ENCODE measurements around the gene PTPRM. TPM values are rescaled to one million over a fixed set of nuclear protein-coding genes. Genes with fewer than 3 reads are reported as not detected.

The PTPRM gene
- polyA plus RNA-seq, 1 donor from 2014 or later: 126 TPM

DNA sequence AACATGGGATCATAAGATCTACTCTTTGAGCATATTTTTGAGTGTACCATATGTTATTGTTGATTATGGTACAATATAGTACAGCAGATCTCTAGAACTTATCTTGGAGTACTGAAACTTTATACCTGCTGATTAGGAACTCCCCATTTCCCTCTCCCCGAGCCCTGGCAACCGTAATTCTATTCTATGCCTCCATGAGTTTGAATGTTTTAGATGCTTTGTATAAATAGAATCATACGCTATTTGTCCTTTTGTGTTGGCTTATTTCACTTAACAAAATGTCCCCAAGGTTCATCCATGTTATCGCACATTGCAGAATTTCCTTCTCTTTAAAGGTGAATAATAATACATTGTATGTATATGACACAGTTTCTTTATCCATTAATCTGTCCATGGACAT, 117.2 kb downstream of the PTPRM start:
- no peaks in the 10 kb centered on the region for H3K27me3 ChIP-seq (ENCODE audit: insufficient read depth, low read depth, low read length)
- no peak overlapping the region for H3K27ac ChIP-seq (ENCODE audit: low read length)
- H3K9me2 ChIP-seq (ENCODE audit: insufficient read depth, low read length): no peaks in the 10 kb centered on the region
- H3K9ac ChIP-seq (ENCODE audit: low read length): no peak overlapping the region
- no peak for TF ChIP-seq RAD21 (conservative IDR thresholded peaks at IDR 0.05)
- no peak for TF ChIP-seq EZH2 (IDR thresholded peaks at IDR 0.05; ENCODE audit: borderline replicate concordance, insufficient read depth, low read length, poor library complexity, severe bottlenecking)
- TF ChIP-seq EP300 (conservative IDR thresholded peaks at IDR 0.05; ENCODE audit: poor library complexity, severe bottlenecking): no peak
- no peak for TF ChIP-seq TAF1 (IDR thresholded peaks at IDR 0.05; ENCODE audit: low read depth)
- TF ChIP-seq MXI1 (conservative IDR thresholded peaks at IDR 0.05; ENCODE audit: poor library complexity, severe bottlenecking): no peak
- TF ChIP-seq, protein P1, sequence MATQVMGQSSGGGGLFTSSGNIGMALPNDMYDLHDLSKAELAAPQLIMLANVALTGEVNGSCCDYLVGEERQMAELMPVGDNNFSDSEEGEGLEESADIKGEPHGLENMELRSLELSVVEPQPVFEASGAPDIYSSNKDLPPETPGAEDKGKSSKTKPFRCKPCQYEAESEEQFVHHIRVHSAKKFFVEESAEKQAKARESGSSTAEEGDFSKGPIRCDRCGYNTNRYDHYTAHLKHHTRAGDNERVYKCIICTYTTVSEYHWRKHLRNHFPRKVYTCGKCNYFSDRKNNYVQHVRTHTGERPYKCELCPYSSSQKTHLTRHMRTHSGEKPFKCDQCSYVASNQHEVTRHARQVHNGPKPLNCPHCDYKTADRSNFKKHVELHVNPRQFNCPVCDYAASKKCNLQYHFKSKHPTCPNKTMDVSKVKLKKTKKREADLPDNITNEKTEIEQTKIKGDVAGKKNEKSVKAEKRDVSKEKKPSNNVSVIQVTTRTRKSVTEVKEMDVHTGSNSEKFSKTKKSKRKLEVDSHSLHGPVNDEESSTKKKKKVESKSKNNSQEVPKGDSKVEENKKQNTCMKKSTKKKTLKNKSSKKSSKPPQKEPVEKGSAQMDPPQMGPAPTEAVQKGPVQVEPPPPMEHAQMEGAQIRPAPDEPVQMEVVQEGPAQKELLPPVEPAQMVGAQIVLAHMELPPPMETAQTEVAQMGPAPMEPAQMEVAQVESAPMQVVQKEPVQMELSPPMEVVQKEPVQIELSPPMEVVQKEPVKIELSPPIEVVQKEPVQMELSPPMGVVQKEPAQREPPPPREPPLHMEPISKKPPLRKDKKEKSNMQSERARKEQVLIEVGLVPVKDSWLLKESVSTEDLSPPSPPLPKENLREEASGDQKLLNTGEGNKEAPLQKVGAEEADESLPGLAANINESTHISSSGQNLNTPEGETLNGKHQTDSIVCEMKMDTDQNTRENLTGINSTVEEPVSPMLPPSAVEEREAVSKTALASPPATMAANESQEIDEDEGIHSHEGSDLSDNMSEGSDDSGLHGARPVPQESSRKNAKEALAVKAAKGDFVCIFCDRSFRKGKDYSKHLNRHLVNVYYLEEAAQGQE (IDR thresholded peaks at IDR 0.05; ENCODE audit: borderline replicate concordance): no peak
- TF ChIP-seq, protein P2, sequence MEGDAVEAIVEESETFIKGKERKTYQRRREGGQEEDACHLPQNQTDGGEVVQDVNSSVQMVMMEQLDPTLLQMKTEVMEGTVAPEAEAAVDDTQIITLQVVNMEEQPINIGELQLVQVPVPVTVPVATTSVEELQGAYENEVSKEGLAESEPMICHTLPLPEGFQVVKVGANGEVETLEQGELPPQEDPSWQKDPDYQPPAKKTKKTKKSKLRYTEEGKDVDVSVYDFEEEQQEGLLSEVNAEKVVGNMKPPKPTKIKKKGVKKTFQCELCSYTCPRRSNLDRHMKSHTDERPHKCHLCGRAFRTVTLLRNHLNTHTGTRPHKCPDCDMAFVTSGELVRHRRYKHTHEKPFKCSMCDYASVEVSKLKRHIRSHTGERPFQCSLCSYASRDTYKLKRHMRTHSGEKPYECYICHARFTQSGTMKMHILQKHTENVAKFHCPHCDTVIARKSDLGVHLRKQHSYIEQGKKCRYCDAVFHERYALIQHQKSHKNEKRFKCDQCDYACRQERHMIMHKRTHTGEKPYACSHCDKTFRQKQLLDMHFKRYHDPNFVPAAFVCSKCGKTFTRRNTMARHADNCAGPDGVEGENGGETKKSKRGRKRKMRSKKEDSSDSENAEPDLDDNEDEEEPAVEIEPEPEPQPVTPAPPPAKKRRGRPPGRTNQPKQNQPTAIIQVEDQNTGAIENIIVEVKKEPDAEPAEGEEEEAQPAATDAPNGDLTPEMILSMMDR (IDR thresholded peaks at IDR 0.05; ENCODE audit: poor library complexity, severe bottlenecking): no peak
- TF ChIP-seq SMC3 (conservative IDR thresholded peaks at IDR 0.05; ENCODE audit: poor library complexity): no peak
- no peak for TF ChIP-seq POLR2AphosphoS5 (IDR thresholded peaks at IDR 0.05)
- no peaks in the 10 kb centered on the region for H3K36me3 ChIP-seq (ENCODE audit: insufficient read depth, low read length)
- no peak overlapping the region for H3K4me3 ChIP-seq (ENCODE audit: low read length)
- H3K79me2 ChIP-seq (replicated peaks; ENCODE audit: insufficient read depth, low read length): no peaks in the 10 kb centered on the region
- no peaks in the 10 kb centered on the region for H3F3A ChIP-seq (ENCODE audit: insufficient read depth, low read length, poor library complexity, severe bottlenecking)
- H3K4me2 ChIP-seq (ENCODE audit: low read length): no peak overlapping the region
- H3K9me3 ChIP-seq (ENCODE audit: low read length): no peaks in the 10 kb centered on the region
- H2AFZ ChIP-seq (ENCODE audit: low read depth, low read length): no peak overlapping the region
- no peaks in the 10 kb centered on the region for H4K20me1 ChIP-seq (ENCODE audit: insufficient read depth)

DNA sequence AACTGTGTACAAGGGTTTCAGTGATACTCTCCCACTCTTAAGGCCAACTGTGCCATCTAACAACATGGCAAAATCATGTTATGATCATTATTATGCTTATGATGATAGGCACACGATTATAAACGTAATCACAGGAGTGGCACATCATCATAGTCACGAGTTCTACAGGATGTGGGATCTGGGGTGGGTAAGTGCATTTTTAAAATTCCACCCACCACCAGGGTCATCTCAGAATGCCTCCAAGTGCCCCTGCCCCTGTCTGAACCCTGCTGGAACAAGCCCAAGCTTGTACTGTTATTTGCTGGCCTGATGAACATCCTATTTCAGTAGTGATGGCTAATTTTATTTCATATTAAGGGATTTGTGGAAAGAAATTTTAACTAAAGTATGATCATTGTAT, 117.8 kb downstream of the PTPRM start:
- Histone ChIP-seq H3K27ac (ENCODE audit: low read length) (no peak overlapping the region), H3K27me3 (ENCODE audit: insufficient read depth, low read depth, low read length) (no peaks in the 10 kb centered on the region), H3K9me2 (ENCODE audit: insufficient read depth, low read length) (no peaks in the 10 kb centered on the region), H3K9ac (ENCODE audit: low read length) (no peak overlapping the region), H3K4me3 (ENCODE audit: low read length) (no peak overlapping the region), H3K79me2 (replicated peaks; ENCODE audit: insufficient read depth, low read length) (no peaks in the 10 kb centered on the region), H3K4me2 (ENCODE audit: low read length) (no peak overlapping the region), H3K36me3 (ENCODE audit: insufficient read depth, low read length) (no peaks in the 10 kb centered on the region), H2AFZ (ENCODE audit: low read depth, low read length) (no peak overlapping the region), H3F3A (ENCODE audit: insufficient read depth, low read length, poor library complexity, severe bottlenecking) (no peaks in the 10 kb centered on the region), H3K9me3 (ENCODE audit: low read length) (no peaks in the 10 kb centered on the region), H4K20me1 (ENCODE audit: insufficient read depth) (no peaks in the 10 kb centered on the region)
- TF ChIP-seq MXI1 (conservative IDR thresholded peaks at IDR 0.05; ENCODE audit: poor library complexity, severe bottlenecking): no peak
- TF ChIP-seq, protein P2 (IDR thresholded peaks at IDR 0.05; ENCODE audit: poor library complexity, severe bottlenecking): no peak
